Naive thymus-derived CD8-positive, alpha-beta T cell (primary cell): ENCODE results near the gene FRZB. TPM values are rescaled to one million over a fixed set of nuclear protein-coding genes. Genes with fewer than 3 reads are reported as not detected.

Experiments
- ATAC-seq, 2 donors: fragments of 150-1000 bp; cut with Tn5 transposase in 1 of 2; sonication (Bioruptor Pico), chemical (Tn5 transposase) in 1 of 2; 1 replicate in 1 of 2; 2 replicates in 1 of 2; pipeline ENCODE4 v1.10.0; 2021; ENCODE audit warnings: mild to moderate bottlenecking in 2 of 2, moderate library complexity in 2 of 2
- POLR2A ChIA-PET: fragments of 350-600 bp; sonication (Branson Sonifier 250); formaldehyde crosslinking; loops from one replicate; lab custom pipeline; 2021; ENCODE audit warnings: antibody characterized with exemption; lab: Charles Lee
- DNase-seq, 10 donors: peaks; one replicate each; pipeline versions ENCODE4 v3.0.0 to v3.0.0-alpha.2; 2020 to 2022
- H3K27ac Mint-ChIP-seq, 10 donors: one replicate each; pipeline ENCODE4 v1.8.0; 2020 to 2022; ENCODE audit warnings: mild to moderate bottlenecking in 10 of 10, mixed read lengths in 10 of 10, moderate library complexity in 4 of 10, inconsistent platforms in 1 of 10
- H3K27me3 Mint-ChIP-seq, 5 donors: one replicate each; pipeline ENCODE4 v1.8.0; 2021 to 2022; ENCODE audit warnings: mixed read lengths in 5 of 5
- H3K36me3 Mint-ChIP-seq, 3 donors: one replicate each; pipeline ENCODE4 v1.8.0; 2020 to 2022; ENCODE audit warnings: mixed read lengths in 3 of 3, mild to moderate bottlenecking in 2 of 3, inconsistent platforms in 1 of 3
- H3K4me1 Mint-ChIP-seq, 4 donors: one replicate each; pipeline ENCODE4 v1.8.0; 2021 to 2022; ENCODE audit warnings: mixed read lengths in 4 of 4
- H3K4me3 Mint-ChIP-seq, 10 donors: one replicate each; pipeline ENCODE4 v1.8.0; 2020 to 2022; ENCODE audit warnings: mild to moderate bottlenecking in 10 of 10, mixed read lengths in 10 of 10, moderate library complexity in 6 of 10, inconsistent platforms in 1 of 10
- H3K9me3 Mint-ChIP-seq, 9 donors: one replicate each; pipeline ENCODE4 v1.8.0; 2020 to 2022; ENCODE audit warnings: mixed read lengths in 9 of 9, mild to moderate bottlenecking in 3 of 9, inconsistent platforms in 1 of 9, moderate library complexity in 1 of 9
- polyA plus RNA-seq, 3 donors: library from polyadenylated mRNA; unstranded; fragments of 300-500 nt; fragmentation: Illumina TruSeq; gene quantifications; one replicate each; pipeline ENCODE4 v1.2.3, GENCODE V29; 2021
- total RNA-seq, 8 experiments: library from RNA in 2 of 8; stranded (reverse) in 2 of 8; gene quantifications; one replicate each; pipeline ENCODE4 v1.2.3 and lab custom pipeline; 2021 to 2026

FRZB gene
- total RNA-seq = not detected
- polyA plus RNA-seq = not detected
- total RNA-seq (lab: John Stamatoyannopoulos, UW) = 0 to 0.17 (median 0) reads per million in 6 experiments

- H3K4me3 Mint-ChIP-seq = peak within 1 kb of the TSS; percentile 51 to 88 (median 74)
- peaks cover 25 to 84% (median 59%) of the 10 kb centered on the region in 5 donors for H3K27me3 Mint-ChIP-seq
- peaks cover 0 to 8% (median 2%) of the 10 kb centered on the region in 3 donors for H3K36me3 Mint-ChIP-seq
- POLR2A ChIA-PET = no interaction called here
- H3K4me1 Mint-ChIP-seq = peaks cover 10 to 28% (median 19%) of the 10 kb centered on the region in 4 donors
- H3K27ac Mint-ChIP-seq = peak within 1 kb of the TSS in 3 of 10 donors; percentile 6 to 68 (median 29)
- DNase-seq = peak in 2 of 10 donors; percentile 4 to 45
- peak in 1 of 2 donors; percentile 45 for ATAC-seq
- peaks cover 0 to 2% (median 0%) of the 10 kb centered on the region in 9 donors for H3K9me3 Mint-ChIP-seq
Observed at GRCh38 chr2:182866461-182867406, at the start of gene FRZB. FRZB (minus strand) TSS chr2:182866637; CDS start chr2:182866552, 85 bp downstream.

- H3K4me1 Mint-ChIP-seq = no peaks in the 10 kb centered on the region
- ATAC-seq (no peak), DNase-seq (no peak)
- H3K4me3 Mint-ChIP-seq = no peak overlapping the region
- POLR2A ChIA-PET = no interaction called here
- H3K36me3 Mint-ChIP-seq = no peaks in the 10 kb centered on the region
- H3K27ac Mint-ChIP-seq = no peak overlapping the region
- no peaks in the 10 kb centered on the region for H3K9me3 Mint-ChIP-seq
- peaks cover 0 to 3% (median 0%) of the 10 kb centered on the region in 5 donors for H3K27me3 Mint-ChIP-seq
Observed at GRCh38 chr2:182915369-182916326, 49.2 kb upstream of the FRZB start.

- ATAC-seq (no peak), DNase-seq (no peak)
- Mint-ChIP-seq H3K36me3 (no peaks in the 10 kb centered on the region), H3K27ac (no peak overlapping the region), H3K4me3 (no peak overlapping the region), H3K27me3 (peaks cover 0 to 3% (median 0%) of the 10 kb centered on the region in 5 donors), H3K4me1 (no peaks in the 10 kb centered on the region), H3K9me3 (no peaks in the 10 kb centered on the region)
- POLR2A ChIA-PET = no interaction called here
Observed at GRCh38 chr2:182914852-182915251, 48.4 kb upstream of the FRZB start.

GRCh38 chr2:182913064-182913463, 46.6 kb upstream of the FRZB start:
- Mint-ChIP-seq H3K27me3 (peaks cover 0 to 4% (median 0%) of the 10 kb centered on the region in 5 donors), H3K9me3 (peaks cover 0 to 2% (median 0%) of the 10 kb centered on the region in 9 donors), H3K36me3 (no peaks in the 10 kb centered on the region), H3K4me3 (no peak overlapping the region), H3K27ac (no peak overlapping the region), H3K4me1 (no peaks in the 10 kb centered on the region)
- ATAC-seq (no peak), DNase-seq (no peak)
- POLR2A ChIA-PET = no interaction called here

GRCh38 chr2:182912518-182912915, 46.1 kb upstream of the FRZB start:
- H3K4me1 Mint-ChIP-seq = no peaks in the 10 kb centered on the region
- H3K4me3 Mint-ChIP-seq = no peak overlapping the region
- DNase-seq (no peak), ATAC-seq (no peak)
- H3K9me3 Mint-ChIP-seq = peaks cover 0 to 2% (median 0%) of the 10 kb centered on the region in 9 donors
- POLR2A ChIA-PET = no interaction called here
- no peaks in the 10 kb centered on the region for H3K36me3 Mint-ChIP-seq
- no peak overlapping the region for H3K27ac Mint-ChIP-seq
- peaks cover 0 to 6% (median 0%) of the 10 kb centered on the region in 5 donors for H3K27me3 Mint-ChIP-seq

- Mint-ChIP-seq H3K4me3 (no peak overlapping the region), H3K4me1 (no peaks in the 10 kb centered on the region), H3K27me3 (peaks cover 0 to 5% (median 0%) of the 10 kb centered on the region in 5 donors), H3K9me3 (peaks cover 0 to 2% (median 0%) of the 10 kb centered on the region in 9 donors), H3K36me3 (no peaks in the 10 kb centered on the region), H3K27ac (no peak overlapping the region)
- no peak for DNase-seq
- no peak for ATAC-seq
- POLR2A ChIA-PET = no interaction called here
Observed at GRCh38 chr2:182911813-182912517, 45.5 kb upstream of the FRZB start.

- POLR2A ChIA-PET = no interaction called here
Observed at GRCh38 chr2:182910965-182911364, 44.5 kb upstream of the FRZB start.

GRCh38 chr2:182907081-182907830, 40.8 kb upstream of the FRZB start:
- Mint-ChIP-seq H3K27me3 (peaks cover 0 to 7% (median 0%) of the 10 kb centered on the region in 5 donors), H3K4me3 (no peak overlapping the region), H3K9me3 (peaks cover 0 to 2% (median 0%) of the 10 kb centered on the region in 9 donors), H3K4me1 (no peaks in the 10 kb centered on the region), H3K36me3 (no peaks in the 10 kb centered on the region), H3K27ac (no peak overlapping the region)
- ATAC-seq (no peak), DNase-seq (no peak)
- POLR2A ChIA-PET = no interaction called here

More at GRCh38 chr2:182910965-182911364, 44.5 kb upstream of the FRZB start:
- peaks cover 0 to 2% (median 0%) of the 10 kb centered on the region in 9 donors for H3K9me3 Mint-ChIP-seq
- ATAC-seq (no peak), DNase-seq (no peak)
- no peak overlapping the region for H3K4me3 Mint-ChIP-seq
- H3K4me1 Mint-ChIP-seq = no peaks in the 10 kb centered on the region
- peaks cover 0 to 5% (median 0%) of the 10 kb centered on the region in 5 donors for H3K27me3 Mint-ChIP-seq
- H3K27ac Mint-ChIP-seq = no peak overlapping the region
- H3K36me3 Mint-ChIP-seq = no peaks in the 10 kb centered on the region

GRCh38 chr2:182906454-182906853, 40.0 kb upstream of the FRZB start:
- no peak for DNase-seq
- H3K36me3 Mint-ChIP-seq = no peaks in the 10 kb centered on the region
- H3K27ac Mint-ChIP-seq = no peak overlapping the region
- H3K9me3 Mint-ChIP-seq = peaks cover 0 to 2% (median 0%) of the 10 kb centered on the region in 9 donors
- no peaks in the 10 kb centered on the region for H3K4me1 Mint-ChIP-seq
- no peak overlapping the region for H3K4me3 Mint-ChIP-seq
- peaks cover 0 to 7% (median 0%) of the 10 kb centered on the region in 5 donors for H3K27me3 Mint-ChIP-seq
- POLR2A ChIA-PET = no interaction called here
- ATAC-seq = no peak

- peaks cover 0 to 9% (median 0%) of the 10 kb centered on the region in 5 donors for H3K27me3 Mint-ChIP-seq
- no peak overlapping the region for H3K27ac Mint-ChIP-seq
- DNase-seq (no peak), ATAC-seq (no peak)
- H3K9me3 Mint-ChIP-seq = peaks cover 0 to 2% (median 0%) of the 10 kb centered on the region in 9 donors
- POLR2A ChIA-PET = no interaction called here
- no peak overlapping the region for H3K4me3 Mint-ChIP-seq
- no peaks in the 10 kb centered on the region for H3K4me1 Mint-ChIP-seq
- H3K36me3 Mint-ChIP-seq = no peaks in the 10 kb centered on the region
Observed at GRCh38 chr2:182904844-182905243, 38.4 kb upstream of the FRZB start.

- Mint-ChIP-seq H3K4me3 (no peak overlapping the region), H3K36me3 (no peaks in the 10 kb centered on the region), H3K9me3 (no peaks in the 10 kb centered on the region), H3K27ac (no peak overlapping the region), H3K27me3 (peaks cover 0 to 6% (median 0%) of the 10 kb centered on the region in 5 donors), H3K4me1 (no peaks in the 10 kb centered on the region)
- DNase-seq (no peak), ATAC-seq (no peak)
- POLR2A ChIA-PET = no interaction called here
Observed at GRCh38 chr2:182903566-182903965, 37.1 kb upstream of the FRZB start.
